GM19463 (cell line): ENCODE data around the gene ARMH1.
A peak's percentile ranks its signal among the peaks of the same experiment; 100 is the strongest.
"Not testable (repeated sequence)": the region's sequence is repeated elsewhere in the genome, so short reads cannot be mapped to it uniquely, and the experiment has no call there.

Experiments
- ATAC-seq: cut with Tn5 transposase; IDR thresholded peaks from one replicate; pipeline ENCODE4 v1.9.1; 2021; ENCODE audit warnings: mild to moderate bottlenecking, moderate library complexity; ENCODE audit not compliant: unreplicated experiment

ARMH1 gene

GRCh38 chr1:44689447-44689765, 14.9 kb downstream of the ARMH1 start:
- ATAC-seq: no peak

GRCh38 chr1:44693159-44693558, 18.6 kb downstream of the ARMH1 start:
- peak; percentile 52 for ATAC-seq

- ATAC-seq: no peak
These were observed 19.4 kb downstream of the ARMH1 start for GRCh38 chr1:44693900-44694299.

- peak; percentile 46 for ATAC-seq
These were observed 20.5 kb downstream of the ARMH1 start for GRCh38 chr1:44694863-44695478.

- ATAC-seq: no peak
These were observed 21.2 kb downstream of the ARMH1 start for GRCh38 chr1:44695671-44696070.

- no peak for ATAC-seq
These were observed 21.6 kb downstream of the ARMH1 start for GRCh38 chr1:44696101-44696500.

GRCh38 chr1:44696789-44697345, 22.4 kb downstream of the ARMH1 start:
- ATAC-seq: peak; percentile 60

- no peak for ATAC-seq
These were observed 23.6 kb downstream of the ARMH1 start for GRCh38 chr1:44698138-44698537.

GRCh38 chr1:44699375-44699774, 24.9 kb downstream of the ARMH1 start:
- ATAC-seq: not testable (repeated sequence)

GRCh38 chr1:44700573-44700972, 26.1 kb downstream of the ARMH1 start:
- ATAC-seq: no peak

GRCh38 chr1:44701141-44701573, 26.6 kb downstream of the ARMH1 start:
- no peak for ATAC-seq

- no peak for ATAC-seq
These were observed 31.0 kb downstream of the ARMH1 start for GRCh38 chr1:44705470-44705869.

- ATAC-seq: no peak
These were observed 31.4 kb downstream of the ARMH1 start for GRCh38 chr1:44705938-44706337.

- ATAC-seq: no peak
These were observed 32.8 kb downstream of the ARMH1 start for GRCh38 chr1:44707112-44707881.

GRCh38 chr1:44707959-44708831, 33.7 kb downstream of the ARMH1 start:
- ATAC-seq: no peak

- ATAC-seq: no peak
These were observed 38.8 kb downstream of the ARMH1 start for GRCh38 chr1:44713321-44713781.

- no peak for ATAC-seq
These were observed 40.0 kb downstream of the ARMH1 start for GRCh38 chr1:44714532-44714931.

GRCh38 chr1:44714944-44715571, 40.5 kb downstream of the ARMH1 start:
- ATAC-seq: no peak

GRCh38 chr1:44717156-44717555, 42.6 kb downstream of the ARMH1 start:
- ATAC-seq: no peak

GRCh38 chr1:44717653-44718052, 43.1 kb downstream of the ARMH1 start:
- no peak for ATAC-seq

GRCh38 chr1:44718091-44718490, 43.6 kb downstream of the ARMH1 start:
- no peak for ATAC-seq
